Pancreas (tissue), 10 donors: ENCODE results near the gene ARHGAP23. TPM values are rescaled to one million over a fixed set of nuclear protein-coding genes. Genes with fewer than 3 reads are reported as not detected.
A peak's percentile ranks its signal among the peaks of the same experiment; 100 is the strongest.

Experiments used
- ATAC-seq, 4 donors: fragments of 200-7000 bp; cut with Tn5 transposase; one replicate each; pipeline versions ENCODE4 v1.8.0 to v1.9.1; 2020; ENCODE audit warnings: mild to moderate bottlenecking in 4 of 4, moderate library complexity in 4 of 4
- DNase-seq, 6 donors: peaks; one replicate each; pipeline ENCODE4 v3.0.0-alpha.2; 2020
- FAIRE-seq: peaks from 2 replicates; lab custom pipeline; 2012; peaks lifted over from hg19 to GRCh38; lab: Jason Lieb, UNC
- H3K27ac ChIP-seq, 4 donors: fragments of 200-600 bp; sonication (generic); 1 replicate in 3 of 4; 2 replicates in 1 of 4; pipeline versions ENCODE4 v1.5.0 to v1.8.0; 2020
- H3K27me3 ChIP-seq, 4 donors: fragments of 200-600 bp; one replicate each; pipeline ENCODE4 v1.8.0; 2021
- H3K36me3 ChIP-seq, 3 donors: fragments of 200-600 bp; sonication (generic) in 1 of 3; one replicate each; pipeline versions ENCODE4 v1.5.0 to v1.8.0; 2020 to 2021
- H3K4me1 ChIP-seq, 3 donors: fragments of 200-600 bp; one replicate each; pipeline ENCODE4 v1.8.0; 2021
- H3K4me3 ChIP-seq, 4 donors: fragments of 200-600 bp; sonication (generic) in 2 of 4; one replicate each; pipeline versions ENCODE4 v1.5.0 to v1.8.0; 2020 to 2021
- H3K9me3 ChIP-seq, 4 donors: fragments of 200-600 bp; one replicate each; pipeline ENCODE4 v1.8.0; 2021
- WGBS, 2 donors: extraction: QIAGEN DNeasy Blood & Tissue Kit; methylation state at CpG; one replicate each; pipeline ENCODE4 v1.1.7; 2013; 5-methylcytosine and 5-hydroxymethylcytosine counted together
- intact Hi-C, 3 donors: fragments of 100-400 bp; cut with DNase I; formaldehyde crosslinking; loops; one replicate each; pipeline versions ENCODE4 v1.11.1 to v1.14.2; 2022
- polyA plus RNA-seq, 2 donors: library from polyadenylated mRNA; stranded (reverse); fragments of 200-250 nt; gene quantifications; one replicate each; pipeline ENCODE4 v1.2.3, GENCODE V29; 2013
- total RNA-seq, 6 donors: library from RNA; stranded (reverse); fragmentation: NEBNext Ultra II Directional in 4 of 6; extraction: Animal tissue kit (Norgen Biotek cat#: 25700) in 4 of 6; gene quantifications; one replicate each; pipeline versions ENCODE4 v1.2.1 to v1.2.4, GENCODE V29; 2021 to 2023
- TF ChIP-seq, protein P1 (sequence below), 4 donors: fragments of 200-600 bp; sonication (generic) in 3 of 4; IDR thresholded peaks; one replicate each; pipeline versions ENCODE4 v1.5.0 to v1.8.0; 2021; ENCODE audit warnings: antibody characterized with exemption in 4 of 4
- donor health status: healthy with polysubstance abuse.
- donor health status: DM: no; HTN: no; CAD: no; lungs with moderate emphysema.
- donor health status: DM: no; HTN: no; CAD: no.
- donor health status: control.
- donor health status: control.
- donor health status: Bipolar disorder and iron deficiency.
- donor health status: DM: yes; HTN: yes; CAD: no.
- donor health status: DM: no; HTN: no; CAD: no.
- donor health status: DM: no; HTN: no; CAD: no.
- donor health status: DM: yes; HTN: yes; CAD: no.

Gene ARHGAP23
- total and polyA plus RNA-seq, 8 donors: 2.5 to 7.1 (median 3.9) TPM

DNA sequence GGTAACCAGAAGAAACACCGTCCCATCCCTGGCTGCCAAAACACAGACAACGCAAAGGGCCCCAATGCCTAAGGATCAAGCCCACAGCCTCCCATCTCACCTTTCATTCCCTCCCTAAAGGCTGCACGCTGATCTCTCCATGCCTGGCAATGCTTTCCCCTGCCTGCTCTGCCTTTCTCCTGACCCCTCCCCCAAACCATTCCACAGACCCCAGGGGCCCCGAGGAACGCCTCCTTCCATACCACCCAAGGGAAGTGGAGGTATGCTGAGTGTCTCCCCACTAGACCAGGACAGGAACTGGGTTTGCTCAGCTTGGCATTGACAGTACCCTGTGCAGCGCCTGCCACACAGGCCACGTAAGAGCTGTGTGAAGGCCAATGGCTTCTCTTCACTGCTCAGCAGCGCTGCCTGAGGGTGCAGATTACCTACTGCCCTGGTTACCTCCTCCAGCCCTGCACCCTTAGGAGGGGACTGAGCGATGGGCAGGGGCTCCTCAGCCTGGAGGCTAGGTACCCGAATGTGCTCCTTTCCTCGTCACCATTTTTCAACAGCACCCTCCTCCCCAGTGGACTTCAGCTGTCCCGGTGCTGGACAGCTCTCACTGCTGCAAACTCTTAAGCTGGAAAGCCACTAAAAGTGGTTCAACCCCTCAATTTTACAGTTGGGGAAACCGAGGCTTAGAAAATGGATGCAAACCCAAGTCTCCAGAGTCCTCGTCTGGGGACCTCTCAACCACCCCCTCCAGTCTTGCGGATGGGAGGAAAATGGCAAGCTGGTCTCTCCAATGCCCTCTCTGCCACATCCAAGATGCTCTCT lies 132.4 kb downstream of the ARHGAP23 start:
- Histone ChIP-seq H3K4me1 (peaks cover 0 to 11% (median 9%) of the 10 kb centered on the region in 3 donors), H3K27ac (no peak overlapping the region), H3K27me3 (peaks cover 0 to 7% (median 0%) of the 10 kb centered on the region in 4 donors), H3K4me3 (no peak overlapping the region), H3K36me3 (no peaks in the 10 kb centered on the region), H3K9me3 (no peaks in the 10 kb centered on the region)
- TF ChIP-seq, protein P1, sequence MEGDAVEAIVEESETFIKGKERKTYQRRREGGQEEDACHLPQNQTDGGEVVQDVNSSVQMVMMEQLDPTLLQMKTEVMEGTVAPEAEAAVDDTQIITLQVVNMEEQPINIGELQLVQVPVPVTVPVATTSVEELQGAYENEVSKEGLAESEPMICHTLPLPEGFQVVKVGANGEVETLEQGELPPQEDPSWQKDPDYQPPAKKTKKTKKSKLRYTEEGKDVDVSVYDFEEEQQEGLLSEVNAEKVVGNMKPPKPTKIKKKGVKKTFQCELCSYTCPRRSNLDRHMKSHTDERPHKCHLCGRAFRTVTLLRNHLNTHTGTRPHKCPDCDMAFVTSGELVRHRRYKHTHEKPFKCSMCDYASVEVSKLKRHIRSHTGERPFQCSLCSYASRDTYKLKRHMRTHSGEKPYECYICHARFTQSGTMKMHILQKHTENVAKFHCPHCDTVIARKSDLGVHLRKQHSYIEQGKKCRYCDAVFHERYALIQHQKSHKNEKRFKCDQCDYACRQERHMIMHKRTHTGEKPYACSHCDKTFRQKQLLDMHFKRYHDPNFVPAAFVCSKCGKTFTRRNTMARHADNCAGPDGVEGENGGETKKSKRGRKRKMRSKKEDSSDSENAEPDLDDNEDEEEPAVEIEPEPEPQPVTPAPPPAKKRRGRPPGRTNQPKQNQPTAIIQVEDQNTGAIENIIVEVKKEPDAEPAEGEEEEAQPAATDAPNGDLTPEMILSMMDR (IDR thresholded peaks at IDR 0.05): no peak
- intact Hi-C loops: loop anchor here in 1 of 3 donors (10.0 kb wide), 1 partner anchor 104 kb away; no protein-coding TSS in a partner anchor
- no peak for FAIRE-seq
- DNase-seq: no peak
- ATAC-seq: no peak
- WGBS, 2 donors: 44 to 51% methylated on average over 15 of the region's 15 CpGs

DNA sequence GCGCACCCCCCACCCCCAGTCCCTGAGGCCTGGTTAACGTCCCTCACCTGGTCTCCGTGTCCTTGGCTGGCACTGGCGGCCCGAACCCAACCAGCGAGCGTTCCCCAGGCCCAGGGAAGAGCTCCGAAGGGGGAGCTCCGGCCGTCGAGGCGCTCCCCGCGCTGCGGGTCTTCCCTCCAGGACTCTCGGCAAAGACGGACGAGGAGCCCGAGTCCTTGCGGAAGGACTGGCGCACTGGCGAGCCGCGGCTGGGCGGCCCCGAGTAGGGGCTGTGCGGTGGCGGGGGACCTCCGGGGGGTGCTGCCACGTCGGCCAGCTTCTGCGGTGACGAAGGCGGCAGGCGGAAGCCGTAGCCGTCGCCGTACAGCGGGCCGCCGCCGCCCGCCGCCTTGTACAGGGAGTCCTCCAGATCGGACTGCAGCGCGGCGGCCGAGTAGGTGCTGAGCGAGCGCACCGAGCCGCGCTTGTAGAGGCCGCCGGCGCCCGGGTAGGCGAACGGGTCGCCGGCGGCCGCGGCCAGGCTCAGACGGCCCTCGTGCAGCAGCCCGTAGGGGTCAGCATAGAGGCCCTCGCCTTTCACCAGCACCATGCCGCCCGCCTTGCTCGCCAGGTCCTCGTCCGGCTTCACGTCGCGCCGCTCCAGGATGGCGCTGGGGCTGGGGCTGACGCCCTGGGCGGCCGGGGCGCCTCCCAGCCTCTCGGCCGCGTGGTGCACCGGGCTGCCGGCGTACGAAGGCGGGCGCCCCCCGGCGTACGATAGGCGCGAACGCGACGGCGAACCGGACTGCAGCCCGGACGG lies 133.4 kb downstream of the ARHGAP23 start:
- no peaks in the 10 kb centered on the region for H3K36me3 ChIP-seq
- peaks cover 0 to 7% (median 0%) of the 10 kb centered on the region in 4 donors for H3K27me3 ChIP-seq
- H3K27ac ChIP-seq: no peak overlapping the region
- TF ChIP-seq, protein P1 (IDR thresholded peaks at IDR 0.05): no peak
- WGBS, 2 donors: 32 to 44% methylated on average over 102 to 105 of the region's 105 CpGs
- peaks cover 0 to 11% (median 9%) of the 10 kb centered on the region in 3 donors for H3K4me1 ChIP-seq
- DNase-seq: peak in 1 of 6 donors; percentile 69
- H3K9me3 ChIP-seq: no peaks in the 10 kb centered on the region
- no peak overlapping the region for H3K4me3 ChIP-seq
- no peak for ATAC-seq
- intact Hi-C loops: loop anchor here in 1 of 3 donors (10.0 kb wide), 1 partner anchor 103 kb away; no protein-coding TSS in a partner anchor
- no peak for FAIRE-seq

Other genes starting within 250 kb of the ARHGAP23 start
- not detected for gene TBC1D3, start 235.9 kb upstream of the ARHGAP23 start, total RNA-seq
- under 1 TPM in 1 of 2 donors, not detected in 1; 0.07 TPM for gene TBC1D3, start 235.9 kb upstream of the ARHGAP23 start, polyA plus RNA-seq
- 10 to 100 TPM; 14.1 to 29.1 (median 19.5) TPM for gene MRPL45, start 131.3 kb upstream of the ARHGAP23 start, total RNA-seq
- gene MRPL45, start 131.3 kb upstream of the ARHGAP23 start, polyA plus RNA-seq: 10 to 100 TPM in 1 of 2 donors, 1 to 10 TPM in 1; 9.2 to 21.1 TPM
- under 1 TPM in 5 of 6 donors, not detected in 1; 0.05 to 0.61 (median 0.12) TPM for gene GPR179, start 84.5 kb upstream of the ARHGAP23 start, total RNA-seq
- under 1 TPM; 0.34 to 0.45 TPM for gene GPR179, start 84.5 kb upstream of the ARHGAP23 start, polyA plus RNA-seq
- gene SOCS7, start 76.6 kb upstream of the ARHGAP23 start, total RNA-seq: 10 to 100 TPM; 13.1 to 24.0 (median 18.6) TPM
- 10 to 100 TPM in 1 of 2 donors, 1 to 10 TPM in 1; 5.5 to 10.7 TPM for gene SOCS7, start 76.6 kb upstream of the ARHGAP23 start, polyA plus RNA-seq
- gene SRCIN1, start 177.5 kb downstream of the ARHGAP23 start, total RNA-seq: 1 to 10 TPM; 5.8 to 9.3 (median 8.2) TPM
- gene SRCIN1, start 177.5 kb downstream of the ARHGAP23 start, polyA plus RNA-seq: 10 to 100 TPM; 18.4 to 30.3 TPM
- 1 to 10 TPM; 2.4 to 4.3 (median 3.1) TPM for gene EPOP, start 246.5 kb downstream of the ARHGAP23 start, total RNA-seq
- gene EPOP, start 246.5 kb downstream of the ARHGAP23 start, polyA plus RNA-seq: 1 to 10 TPM in 1 of 2 donors, under 1 TPM in 1; 0.49 to 1.4 TPM